ENCODE data around the gene CLCN7. TPM values are rescaled to one million over a fixed set of nuclear protein-coding genes. Genes with fewer than 3 reads are reported as not detected.

Gene CLCN7
- total RNA-seq (2021): 70.0 and 75.3 TPM in 2 replicates
- long read RNA-seq, full-length matches to known transcripts: 7 of 28 reads
- long read RNA-seq, partial matches to known transcripts: 17 of 28 reads
- long read RNA-seq, other reads (novel, unspliced or antisense): 4 of 28 reads

GRCh38 chr16:1474796-1475551 lies at the start of gene CLCN7:
Gene CLCN7 (minus strand): TSS chr16:1475028. CDS start chr16:1474974, 54 bp downstream.
- Histone ChIP-seq H3K18ac (ENCODE audit: insufficient read length, low read depth, low read length) (peak within 1 kb of the TSS; percentile 12), H2AFZ (ENCODE audit: low read length) (no peak within 1 kb of the TSS)

More at GRCh38 chr16:1474796-1475551, at the start of gene CLCN7:
- H2BK20ac ChIP-seq (ENCODE audit: low read depth, low read length, poor library complexity, severe bottlenecking): no peak within 1 kb of the TSS
- no CpG with 5 or more reads among the region's 99 CpGs for WGBS (ENCODE audit: extremely low coverage, insufficient read length, low lambda C conversion rate)
- H2AK5ac ChIP-seq (ENCODE audit: insufficient read length, low read length): no peak within 1 kb of the TSS
- peak within 1 kb of the TSS; percentile 79 for H3K14ac ChIP-seq (ENCODE audit: insufficient read depth, low read length)
- Mint-ChIP-seq H3K36me3 (ENCODE audit: insufficient read depth in 1 of 3, low read depth in 3 of 3) (peaks cover 0 to 2% (median 0%) of the 10 kb centered on the region in 3 experiments; a peak in 3 of 7 replicates), H3K27ac (no peak within 1 kb of the TSS; a peak in 2 of 7 replicates), H3K27me3 (ENCODE audit: low read depth) (peaks cover 30% of the 10 kb centered on the region), H3K4me1 (peaks cover 12 to 15% of the 10 kb centered on the region in 2 experiments), H3K4me3 (peak within 1 kb of the TSS; percentile 75 to 84), H3K9me3 (peaks cover 19 to 30% of the 10 kb centered on the region in 2 experiments)
- no peak within 1 kb of the TSS for H2BK15ac ChIP-seq (ENCODE audit: low read depth, low read length)
- no peak within 1 kb of the TSS for H2BK5ac ChIP-seq (ENCODE audit: insufficient read length, low read length)
- no peak within 1 kb of the TSS for H3K27ac ChIP-seq (ENCODE audit: insufficient read length, low read depth, low read length)
- peak within 1 kb of the TSS; percentile 99 for H3K4me2 ChIP-seq (ENCODE audit: insufficient read depth, insufficient read length, low read length)
- H3K4me1 ChIP-seq (ENCODE audit: insufficient read depth, low read length): peaks cover 4% of the 10 kb centered on the region
- no peak within 1 kb of the TSS for H3T11ph ChIP-seq (ENCODE audit: low read length)
- H4K8ac ChIP-seq (replicated peaks; ENCODE audit: insufficient read length, low read depth, low read length): no peak within 1 kb of the TSS
- H3K4ac ChIP-seq (ENCODE audit: low read depth, low read length): no peak within 1 kb of the TSS
- TF ChIP-seq CTCF (conservative IDR thresholded peaks at IDR 0.05): no peak
- H3K79me1 ChIP-seq (ENCODE audit: insufficient read depth, low read depth, low read length, poor library complexity, severe bottlenecking): peaks cover 10% of the 10 kb centered on the region
- H4K20me1 ChIP-seq (ENCODE audit: control insufficient read depth, insufficient read depth, insufficient read length): no peaks in the 10 kb centered on the region
- peak; percentile 87 for DNase-seq
- no peak within 1 kb of the TSS for H4K5ac ChIP-seq (ENCODE audit: insufficient read length, low read depth, low read length)
- peaks cover 11% of the 10 kb centered on the region for H3K23me2 ChIP-seq (ENCODE audit: insufficient read length, low read depth, low read length, poor library complexity, severe bottlenecking)
- H2BK120ac ChIP-seq (ENCODE audit: low read depth, low read length, poor library complexity, severe bottlenecking): no peak within 1 kb of the TSS
- no peak within 1 kb of the TSS for H4K91ac ChIP-seq (ENCODE audit: insufficient read length, low read depth, low read length)
- peaks cover 8% of the 10 kb centered on the region for H3K9me3 ChIP-seq (ENCODE audit: control insufficient read depth, low read depth, low read length)
- no peak within 1 kb of the TSS for H2BK12ac ChIP-seq (ENCODE audit: insufficient read length, low read depth, low read length)
- peaks cover 13% of the 10 kb centered on the region; the same call in 1 of the 2 replicates for H3K79me2 ChIP-seq (ENCODE audit: insufficient read depth, low read length)
- peak within 1 kb of the TSS; percentile 68 for H3K9ac ChIP-seq (ENCODE audit: extremely low read depth, insufficient read length, low read length)
- no peak within 1 kb of the TSS for H3K23ac ChIP-seq (ENCODE audit: insufficient read length, low read depth, low read length)
- H3K56ac ChIP-seq (ENCODE audit: insufficient read length, low read depth, low read length): no peak within 1 kb of the TSS
- no peaks in the 10 kb centered on the region for H3K27me3 ChIP-seq (ENCODE audit: insufficient read depth, low read length)
